Mesendoderm (in vitro differentiated cells): ENCODE results near the gene PRM2.
"Not testable (repeated sequence)": the region's sequence is repeated elsewhere in the genome, so short reads cannot be mapped to it uniquely, and the experiment has no call there.

Experiments
- DNase-seq: peaks from one replicate; pipeline ENCODE4 v3.0.0; 2013
- H2AK5ac ChIP-seq: 2 replicates; pipeline ENCODE4 v1.6.1; 2013; ENCODE audit warnings: low read length, inconsistent platforms
- H2BK120ac ChIP-seq: 2 replicates; pipeline ENCODE4 v1.6.1; 2013; ENCODE audit warnings: low read depth, mild to moderate bottlenecking, low read length, moderate library complexity, mixed read lengths
- H2BK15ac ChIP-seq: replicated peaks from 2 replicates; pipeline ENCODE4 v1.6.1; 2013; ENCODE audit warnings: low read depth, mild to moderate bottlenecking, moderate library complexity
- H2BK5ac ChIP-seq: 2 replicates; pipeline ENCODE4 v1.6.1; 2013; ENCODE audit warnings: low read length, inconsistent platforms
- H3K18ac ChIP-seq: 2 replicates; pipeline ENCODE4 v1.6.1; 2013; ENCODE audit warnings: mild to moderate bottlenecking, low read length, mixed read lengths
- H3K23ac ChIP-seq: one replicate; pipeline ENCODE4 v1.6.1; 2013; ENCODE audit warnings: low read length
- H3K27ac ChIP-seq: 2 replicates; pipeline ENCODE4 v1.5.1; 2013; ENCODE audit warnings: low read depth, mild to moderate bottlenecking, inconsistent platforms, low read length, moderate library complexity
- H3K27me3 ChIP-seq: 2 replicates; pipeline ENCODE4 v1.6.1; 2013; ENCODE audit warnings: low read length, control low read depth, mild to moderate bottlenecking, inconsistent platforms; ENCODE audit not compliant: insufficient read depth, poor library complexity
- H3K36me3 ChIP-seq: 2 replicates; pipeline ENCODE4 v1.6.1; 2013; ENCODE audit warnings: low read length, inconsistent platforms; ENCODE audit not compliant: control insufficient read depth, insufficient read depth
- H3K4ac ChIP-seq: one replicate; pipeline ENCODE4 v1.6.1; 2013; ENCODE audit warnings: low read depth, mild to moderate bottlenecking, low read length, moderate library complexity
- H3K4me1 ChIP-seq: 2 replicates; pipeline ENCODE4 v1.6.1; 2013; ENCODE audit warnings: low read depth, low read length, inconsistent platforms; ENCODE audit not compliant: control insufficient read depth
- H3K4me2 ChIP-seq: 2 replicates; pipeline ENCODE4 v1.6.1; 2013; ENCODE audit warnings: low read length
- H3K4me3 ChIP-seq: 2 replicates; pipeline ENCODE4 v1.5.1; 2013; ENCODE audit warnings: mild to moderate bottlenecking, low read length
- H3K56ac ChIP-seq: one replicate; pipeline ENCODE4 v1.6.1; 2013; ENCODE audit warnings: low read length
- H3K79me1 ChIP-seq: 2 replicates; pipeline ENCODE4 v1.6.1; 2013; ENCODE audit warnings: low read length, inconsistent platforms
- H3K79me2 ChIP-seq: 2 replicates; pipeline ENCODE4 v1.6.1; 2013; ENCODE audit warnings: mild to moderate bottlenecking, low read length; ENCODE audit not compliant: control insufficient read depth, insufficient read depth
- H3K9ac ChIP-seq: 2 replicates; pipeline ENCODE4 v1.6.1; 2013; ENCODE audit warnings: low read length, inconsistent platforms
- H4K5ac ChIP-seq: one replicate; pipeline ENCODE4 v1.6.1; 2013; ENCODE audit warnings: low read length
- H4K8ac ChIP-seq: one replicate; pipeline ENCODE4 v1.6.1; 2013; ENCODE audit warnings: low read depth, mild to moderate bottlenecking, control low read depth, low read length, moderate library complexity
- WGBS: extraction: QIAGEN DNeasy Blood & Tissue Kit; methylation state at CpG from one replicate; pipeline ENCODE4 v1.1.7; 2013; ENCODE audit warnings: low lambda C conversion rate, missing lambda C conversion rate; ENCODE audit not compliant: insufficient coverage; ENCODE audit errors: extremely low coverage; 5-methylcytosine and 5-hydroxymethylcytosine counted together

The PRM2 gene

DNA sequence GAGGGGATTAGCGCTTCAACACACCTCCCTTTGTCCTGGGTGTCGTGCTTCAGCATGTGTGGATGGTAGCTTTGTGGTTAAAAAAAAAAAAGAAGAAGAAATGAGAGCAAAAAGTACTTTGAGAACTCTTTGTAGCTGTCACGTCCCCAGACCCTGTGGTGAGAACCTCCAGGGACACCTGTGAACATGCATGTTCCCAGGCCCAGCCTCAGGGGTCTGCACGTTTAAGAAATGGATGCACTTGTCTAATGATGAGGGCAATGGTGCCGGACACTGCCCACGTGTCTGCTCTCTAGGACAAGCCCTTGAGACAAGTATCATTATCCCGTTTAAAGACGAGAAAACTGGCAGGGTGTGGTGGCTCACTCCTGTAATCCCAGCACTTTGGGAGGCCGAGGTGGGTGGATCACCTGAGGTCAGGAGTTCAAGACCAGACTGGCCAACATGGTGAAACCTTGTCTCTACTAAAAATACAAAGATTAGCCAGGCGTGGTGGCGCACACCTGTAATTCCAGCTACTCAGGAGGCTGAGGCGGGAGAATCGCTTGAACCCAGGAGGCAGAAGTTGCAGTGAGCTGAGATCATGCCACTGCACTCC lies 22.8 kb upstream of the PRM2 start:
- not testable (repeated sequence) for H2BK120ac ChIP-seq, H3K79me2 ChIP-seq, H3K4me2 ChIP-seq, DNase-seq, H3K4me3 ChIP-seq, H3K27ac ChIP-seq, H3K9ac ChIP-seq, H3K4me1 ChIP-seq, H3K23ac ChIP-seq, H2AK5ac ChIP-seq, H2BK15ac ChIP-seq, H3K36me3 ChIP-seq, H4K8ac ChIP-seq, H4K5ac ChIP-seq, H3K27me3 ChIP-seq, H3K79me1 ChIP-seq, H3K18ac ChIP-seq, H3K56ac ChIP-seq, H2BK5ac ChIP-seq
- no CpG with 5 or more reads among the region's 13 CpGs for WGBS
- peak overlapping the region; percentile 2 for H3K4ac ChIP-seq

DNA sequence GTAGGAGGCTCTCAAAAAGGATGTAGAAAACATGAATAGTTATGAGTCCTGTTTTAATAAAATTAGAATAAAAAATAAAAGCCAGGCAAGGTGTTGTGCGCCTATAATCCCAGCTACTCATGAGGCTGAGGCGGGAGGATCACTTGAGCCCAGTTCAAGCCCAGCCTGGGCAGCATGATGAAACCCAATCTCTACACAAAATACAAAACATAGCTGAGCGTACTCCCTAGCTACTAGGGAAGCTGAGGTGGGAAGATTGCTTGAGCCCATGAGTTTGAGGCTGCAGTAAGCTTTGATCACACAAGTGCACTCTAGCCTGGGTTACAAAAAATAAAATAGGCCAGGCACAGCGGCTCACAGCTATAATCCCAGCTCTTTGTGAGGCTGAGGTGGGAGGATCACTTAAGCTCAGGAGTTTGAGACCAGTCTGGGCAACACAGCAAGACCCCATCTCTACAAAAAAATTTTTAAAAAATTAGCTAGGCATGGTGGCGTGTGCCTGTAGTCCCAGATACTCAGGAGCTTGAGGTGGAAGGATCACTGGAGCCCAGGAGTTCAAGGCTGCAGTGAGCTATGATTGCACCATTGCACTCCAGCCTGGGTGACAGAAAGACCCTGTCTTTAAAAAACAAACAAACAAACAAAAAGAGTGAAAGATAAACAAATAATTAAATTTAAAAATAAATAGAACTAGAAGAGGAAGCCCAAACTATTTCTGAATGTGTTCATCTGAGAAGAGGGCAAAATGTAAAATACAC lies 22.0 kb upstream of the PRM2 start:
- no peak overlapping the region for H3K9ac ChIP-seq
- H3K56ac ChIP-seq, result no peak overlapping the region
- H3K18ac ChIP-seq, result no peak overlapping the region
- H3K23ac ChIP-seq, result no peak overlapping the region
- no peaks in the 10 kb centered on the region for H3K79me1 ChIP-seq
- no peaks in the 10 kb centered on the region for H3K79me2 ChIP-seq
- no peaks in the 10 kb centered on the region for H3K27me3 ChIP-seq
- no peak overlapping the region for H2AK5ac ChIP-seq
- H2BK5ac ChIP-seq, result no peak overlapping the region
- H3K36me3 ChIP-seq, result no peaks in the 10 kb centered on the region
- WGBS, result no CpG with 5 or more reads among the region's 5 CpGs
- no peak overlapping the region for H3K4ac ChIP-seq
- no peak overlapping the region for H2BK120ac ChIP-seq
- H3K4me3 ChIP-seq, result no peak overlapping the region
- no peak overlapping the region for H4K8ac ChIP-seq
- no peak for DNase-seq
- H4K5ac ChIP-seq, result no peak overlapping the region
- no peak overlapping the region for H3K27ac ChIP-seq
- no peak overlapping the region for H3K4me2 ChIP-seq
- H3K4me1 ChIP-seq, result peaks cover 6% of the 10 kb centered on the region
- no peak overlapping the region for H2BK15ac ChIP-seq

DNA sequence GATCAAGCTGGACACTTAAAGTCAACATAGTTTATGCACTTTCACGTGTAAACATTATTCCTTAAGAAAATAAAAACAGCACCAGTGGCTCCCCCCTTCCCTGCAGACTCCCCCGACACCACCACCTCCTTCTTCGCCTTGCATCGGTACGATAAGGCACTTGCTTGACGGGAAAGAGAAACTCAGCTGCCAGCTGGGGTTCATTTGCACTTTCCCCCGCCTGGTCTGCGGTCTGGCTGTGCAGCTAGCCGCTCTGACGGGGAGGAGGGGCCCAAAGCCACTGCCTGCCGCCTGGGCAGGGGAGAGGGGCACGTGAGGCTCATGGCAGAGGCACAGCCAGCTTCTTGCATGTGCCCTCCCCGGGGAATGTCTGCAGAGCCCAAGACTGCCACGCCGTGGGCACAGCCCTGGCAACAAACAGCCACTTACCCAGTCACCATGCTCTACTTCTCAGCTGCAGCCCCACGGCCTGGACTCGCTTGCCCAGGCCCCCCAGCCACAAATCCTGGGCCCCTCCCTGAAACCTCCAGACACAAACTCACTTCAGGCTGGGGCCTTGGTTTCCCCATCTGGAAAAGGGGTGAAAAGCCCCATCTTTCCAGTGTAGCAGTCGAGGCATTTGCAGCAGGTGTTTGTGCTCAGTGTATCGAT lies 21.3 kb upstream of the PRM2 start:
- no peak overlapping the region for H2BK120ac ChIP-seq
- no peak overlapping the region for H3K4ac ChIP-seq
- H3K9ac ChIP-seq, result peak overlapping the region; percentile 11
- no peaks in the 10 kb centered on the region for H3K27me3 ChIP-seq
- H3K4me1 ChIP-seq, result peaks cover 6% of the 10 kb centered on the region
- peak overlapping the region; percentile 59 for H3K23ac ChIP-seq
- H3K79me1 ChIP-seq, result no peaks in the 10 kb centered on the region
- no peak overlapping the region for H3K4me3 ChIP-seq
- peak overlapping the region; percentile 25 for H3K4me2 ChIP-seq
- WGBS, result no CpG with 5 or more reads among the region's 19 CpGs
- peak overlapping the region; percentile 81 for H3K56ac ChIP-seq
- no peaks in the 10 kb centered on the region for H3K79me2 ChIP-seq
- no peak overlapping the region for H4K8ac ChIP-seq
- no peak overlapping the region for H4K5ac ChIP-seq
- no peak overlapping the region for H2BK5ac ChIP-seq
- H2AK5ac ChIP-seq, result no peak overlapping the region
- DNase-seq, result peak; percentile 49
- no peaks in the 10 kb centered on the region for H3K36me3 ChIP-seq
- H2BK15ac ChIP-seq, result no peak overlapping the region
- no peak overlapping the region for H3K27ac ChIP-seq
- no peak overlapping the region for H3K18ac ChIP-seq

- WGBS, result no CpG with 5 or more reads among the region's 10 CpGs
- no peak overlapping the region for H3K27ac ChIP-seq
- H3K18ac ChIP-seq, result peak overlapping the region; percentile 36
- no peaks in the 10 kb centered on the region for H3K79me2 ChIP-seq
- H3K4me3 ChIP-seq, result no peak overlapping the region
- H3K56ac ChIP-seq, result peak overlapping the region; percentile 81
- DNase-seq, result no peak
- H2BK5ac ChIP-seq, result no peak overlapping the region
- H3K79me1 ChIP-seq, result no peaks in the 10 kb centered on the region
- H3K23ac ChIP-seq, result no peak overlapping the region
- H3K9ac ChIP-seq, result no peak overlapping the region
- peaks cover 6% of the 10 kb centered on the region for H3K4me1 ChIP-seq
- H4K5ac ChIP-seq, result no peak overlapping the region
- peak overlapping the region; percentile 69 for H2BK120ac ChIP-seq
- no peak overlapping the region for H2BK15ac ChIP-seq
- no peak overlapping the region for H3K4me2 ChIP-seq
- no peaks in the 10 kb centered on the region for H3K27me3 ChIP-seq
- H3K36me3 ChIP-seq, result no peaks in the 10 kb centered on the region
- H2AK5ac ChIP-seq, result no peak overlapping the region
- no peak overlapping the region for H4K8ac ChIP-seq
- no peak overlapping the region for H3K4ac ChIP-seq
These were observed 20.6 kb upstream of the PRM2 start for GRCh38 chr16:11296706-11297491.

GRCh38 chr16:11296351-11296705 lies 20.0 kb upstream of the PRM2 start:
- Histone ChIP-seq H3K4ac (peak overlapping the region; percentile 66), H3K56ac (peak overlapping the region; percentile 49), H3K4me1 (peaks cover 6% of the 10 kb centered on the region), H3K79me2 (no peaks in the 10 kb centered on the region), H4K5ac (no peak overlapping the region), H2AK5ac (no peak overlapping the region), H4K8ac (no peak overlapping the region), H3K18ac (peak overlapping the region; percentile 36), H2BK15ac (no peak overlapping the region), H3K23ac (no peak overlapping the region), H3K27me3 (no peaks in the 10 kb centered on the region), H3K79me1 (no peaks in the 10 kb centered on the region), H2BK120ac (peak overlapping the region; percentile 35), H3K36me3 (no peaks in the 10 kb centered on the region), H3K4me3 (no peak overlapping the region), H3K4me2 (no peak overlapping the region), H3K9ac (no peak overlapping the region), H3K27ac (no peak overlapping the region), H2BK5ac (no peak overlapping the region)
- no CpG with 5 or more reads among the region's 3 CpGs for WGBS
- DNase-seq, result no peak
